CD14-positive monocyte (primary cell): ENCODE data around the gene TRAPPC13. TPM values are rescaled to one million over a fixed set of nuclear protein-coding genes. Genes with fewer than 3 reads are reported as not detected.

ENCODE experiments used
- DNase-seq, 3 donors: peaks; one replicate each; pipeline ENCODE4 v3.0.0-alpha.2; 2011 to 2022
- H2AFZ ChIP-seq: 2 replicates; pipeline ENCODE4 v1.6.0; 2012; ENCODE audit warnings: mild to moderate bottlenecking, low read depth, low read length, inconsistent platforms; ENCODE audit not compliant: insufficient read depth, poor library complexity, severe bottlenecking
- H3K27ac ChIP-seq, 2 donors: 1 replicate in 1 of 2; 2 replicates in 1 of 2; pipeline ENCODE4 v1.5.1; 2012 to 2013; ENCODE audit warnings: low read length in 2 of 2, control low read depth in 1 of 2, inconsistent platforms in 1 of 2, low read depth in 1 of 2, mild to moderate bottlenecking in 1 of 2
- H3K27me3 ChIP-seq, 2 donors: one replicate each; pipeline versions ENCODE4 v1.6.0 to v1.6.1; 2011 to 2013; ENCODE audit warnings: low read length in 2 of 2; ENCODE audit not compliant: control insufficient read depth in 2 of 2, insufficient read depth in 2 of 2
- H3K36me3 ChIP-seq, 2 donors: replicated peaks in 1 of 2; 1 replicate in 1 of 2; 2 replicates in 1 of 2; pipeline versions ENCODE4 v1.5.1 to v1.6.1; 2012 to 2013; ENCODE audit warnings: low read length in 2 of 2, control low read depth in 1 of 2, inconsistent platforms in 1 of 2, mild to moderate bottlenecking in 1 of 2; ENCODE audit not compliant: insufficient read depth in 2 of 2, control insufficient read depth in 1 of 2
- H3K4me1 ChIP-seq, 2 donors: 1 replicate in 1 of 2; 2 replicates in 1 of 2; pipeline versions ENCODE4 v1.5.1 to v1.6.1; 2012 to 2013; ENCODE audit warnings: low read length in 2 of 2, control low read depth in 1 of 2, inconsistent platforms in 1 of 2, mild to moderate bottlenecking in 1 of 2, moderate library complexity in 1 of 2; ENCODE audit not compliant: insufficient read depth in 2 of 2, control insufficient read depth in 1 of 2
- H3K4me2 ChIP-seq: replicated peaks from 2 replicates; pipeline ENCODE3; 2012; ENCODE audit warnings: low read length, moderate library complexity, mild to moderate bottlenecking; ENCODE audit not compliant: poor library complexity, severe bottlenecking; ENCODE audit errors: extremely low read depth
- H3K4me3 ChIP-seq, 3 experiments: fragments of 200-600 bp in 1 of 3; sonication (generic) in 1 of 3; replicated peaks in 1 of 3; 1 replicate in 2 of 3; 2 replicates in 1 of 3; pipeline ENCODE4 v1.5.1; 2011 to 2013; ENCODE audit warnings: low read length in 3 of 3, mild to moderate bottlenecking in 3 of 3, control low read depth in 2 of 3, low read depth in 2 of 3, inconsistent platforms in 1 of 3, moderate library complexity in 1 of 3
- H3K79me2 ChIP-seq: 2 replicates; pipeline ENCODE4 v1.6.0; 2012; ENCODE audit warnings: mild to moderate bottlenecking, control low read depth, inconsistent platforms, low read length, moderate library complexity; ENCODE audit not compliant: insufficient read depth
- H3K9ac ChIP-seq: 2 replicates; pipeline ENCODE4 v1.6.0; 2017; ENCODE audit warnings: low read length, mild to moderate bottlenecking; ENCODE audit not compliant: insufficient read depth, poor library complexity, severe bottlenecking
- H3K9me3 ChIP-seq, 2 donors: replicated peaks in 1 of 2; 1 replicate in 1 of 2; 2 replicates in 1 of 2; pipeline versions ENCODE4 v1.5.1 to v1.6.1; 2012 to 2013; ENCODE audit warnings: low read length in 2 of 2, control low read depth in 1 of 2; ENCODE audit not compliant: control insufficient read depth in 1 of 2, insufficient read depth in 1 of 2
- H4K20me1 ChIP-seq: 2 replicates; pipeline ENCODE4 v1.6.0; 2012; ENCODE audit warnings: mild to moderate bottlenecking, low read length, control low read depth, moderate library complexity; ENCODE audit not compliant: insufficient read depth
- H3K27ac Mint-ChIP-seq, 7 donors: one replicate each; pipeline ENCODE4 v1.8.0; 2020; ENCODE audit warnings: mild to moderate bottlenecking in 7 of 7, mixed read lengths in 7 of 7, moderate library complexity in 6 of 7, inconsistent platforms in 2 of 7
- H3K27me3 Mint-ChIP-seq, 3 donors: one replicate each; pipeline ENCODE4 v1.8.0; 2021 to 2022; ENCODE audit warnings: low read depth in 3 of 3, mild to moderate bottlenecking in 3 of 3, mixed read lengths in 3 of 3, moderate library complexity in 3 of 3, inconsistent platforms in 1 of 3
- H3K36me3 Mint-ChIP-seq, 2 donors: one replicate each; pipeline ENCODE4 v1.8.0; 2020; ENCODE audit warnings: mixed read lengths in 2 of 2, inconsistent platforms in 1 of 2, mild to moderate bottlenecking in 1 of 2
- H3K4me1 Mint-ChIP-seq: one replicate; pipeline ENCODE4 v1.8.0; 2020; ENCODE audit warnings: mild to moderate bottlenecking, mixed read lengths
- H3K4me3 Mint-ChIP-seq, 2 donors: one replicate each; pipeline ENCODE4 v1.8.0; 2020; ENCODE audit warnings: mild to moderate bottlenecking in 2 of 2, mixed read lengths in 2 of 2, moderate library complexity in 1 of 2
- H3K9me3 Mint-ChIP-seq, 7 donors: one replicate each; pipeline ENCODE4 v1.8.0; 2020 to 2022; ENCODE audit warnings: mixed read lengths in 7 of 7, mild to moderate bottlenecking in 6 of 7, moderate library complexity in 6 of 7, inconsistent platforms in 2 of 7
- CTCF ChIP-seq: fragments of 200-600 bp; IDR thresholded peaks from one replicate; pipeline ENCODE4 v1.8.0; 2022; ENCODE audit warnings: antibody characterized with exemption, mild to moderate bottlenecking
- WGBS: methylation state at CpG from one replicate; pipeline ENCODE4 v1.1.5; 2013; ENCODE audit warnings: missing lambda C conversion rate; ENCODE audit not compliant: insufficient coverage; 5-methylcytosine and 5-hydroxymethylcytosine counted together
- intact Hi-C, 2 donors: fragments of 100-400 bp; cut with micrococcal nuclease; formaldehyde crosslinking; loops; one replicate each; pipeline versions ENCODE4 v1.15.0 to v1.15.1; 2023
- polyA plus RNA-seq, 3 donors: library from polyadenylated mRNA; depleted of rRNA in 1 of 3; unstranded in 2 of 3; stranded (reverse) in 1 of 3; fragments of 300-500 nt in 2 of 3; fragments of >200 nt in 1 of 3; fragmentation: Illumina TruSeq in 2 of 3; gene quantifications; 1 replicate in 2 of 3; 2 replicates in 1 of 3; pipeline ENCODE4 v1.2.3, GENCODE V29; 2012 to 2021

Gene TRAPPC13
- polyA plus RNA-seq, 3 donors: 12.0 to 17.3 (median 14.9) TPM

- Histone ChIP-seq H3K27me3 (no peaks in the 10 kb centered on the region), H3K4me1 (no peaks in the 10 kb centered on the region), H3K9me3 (no peaks in the 10 kb centered on the region), H3K79me2 (no peaks in the 10 kb centered on the region), H4K20me1 (no peaks in the 10 kb centered on the region), H3K4me3 (no peak overlapping the region), H3K36me3 (peaks cover 31 to 72% of the 10 kb centered on the region in 2 donors), H3K9ac (no peak overlapping the region), H2AFZ (no peak overlapping the region), H3K4me2 (no peak overlapping the region), H3K27ac (no peak overlapping the region)
- Mint-ChIP-seq H3K36me3 (peaks cover 56 to 81% of the 10 kb centered on the region in 2 donors), H3K27me3 (no peaks in the 10 kb centered on the region), H3K27ac (no peak overlapping the region), H3K9me3 (peaks cover 0 to 6% (median 0%) of the 10 kb centered on the region in 7 donors), H3K4me1 (no peaks in the 10 kb centered on the region), H3K4me3 (no peak overlapping the region)
- intact Hi-C loops: no loop called here
- no peak for TF ChIP-seq CTCF
- DNase-seq: no peak
- 100% methylated on average over 1 of the region's 4 CpGs for WGBS
These were observed 15.4 kb downstream of the TRAPPC13 start for GRCh38 chr5:65640240-65640639.

GRCh38 chr5:65646938-65647337 is 22.1 kb downstream of the TRAPPC13 start:
- no CpG with 5 or more reads among the region's 2 CpGs for WGBS
- no peaks in the 10 kb centered on the region for H3K79me2 ChIP-seq
- H3K36me3 Mint-ChIP-seq: peaks cover 47 to 71% of the 10 kb centered on the region in 2 donors
- H4K20me1 ChIP-seq: no peaks in the 10 kb centered on the region
- H3K27me3 Mint-ChIP-seq: no peaks in the 10 kb centered on the region
- peak overlapping the region in 1 of 7 donors; percentile 73 for H3K27ac Mint-ChIP-seq
- H3K9ac ChIP-seq: no peak overlapping the region
- no peaks in the 10 kb centered on the region for H3K27me3 ChIP-seq
- no peak overlapping the region for H3K4me2 ChIP-seq
- DNase-seq: no peak
- TF ChIP-seq CTCF: no peak
- no peaks in the 10 kb centered on the region for H3K4me1 ChIP-seq
- intact Hi-C loops: no loop called here
- H3K4me3 Mint-ChIP-seq: no peak overlapping the region
- H3K9me3 ChIP-seq: no peaks in the 10 kb centered on the region
- H3K27ac ChIP-seq: no peak overlapping the region
- H2AFZ ChIP-seq: no peak overlapping the region
- H3K9me3 Mint-ChIP-seq: no peaks in the 10 kb centered on the region
- no peaks in the 10 kb centered on the region for H3K4me1 Mint-ChIP-seq
- H3K36me3 ChIP-seq: peaks cover 31 to 60% of the 10 kb centered on the region in 2 donors
- H3K4me3 ChIP-seq: no peak overlapping the region
